ENCODE measurements around the gene WSCD1.

The WSCD1 gene

GRCh38 chr17:6070913-6071511 lies 833 bp downstream of the WSCD1 start:
- TF ChIP-seq ZFP30 (CRISPR knock-in tag; IDR thresholded peaks at IDR 0.05), result no peak
- no peak for TF ChIP-seq CSRNP3 (CRISPR knock-in tag; IDR thresholded peaks at IDR 0.05)
- no peak for TF ChIP-seq TOX (CRISPR knock-in tag; IDR thresholded peaks at IDR 0.05; ENCODE audit: borderline replicate concordance)
- TF ChIP-seq TSHZ2 (CRISPR knock-in tag; IDR thresholded peaks at IDR 0.05), result no peak
- TF ChIP-seq ZFP3 (CRISPR knock-in tag; IDR thresholded peaks at IDR 0.05), result no peak
- no peak for TF ChIP-seq RARB (CRISPR knock-in tag; IDR thresholded peaks at IDR 0.05)
- TF ChIP-seq TCF4 (CRISPR knock-in tag; IDR thresholded peaks at IDR 0.05; ENCODE audit: borderline replicate concordance), result no peak
- TF ChIP-seq OSR1 (CRISPR knock-in tag; IDR thresholded peaks at IDR 0.05), result no peak
- no peak for TF ChIP-seq ISL1 (CRISPR knock-in tag; IDR thresholded peaks at IDR 0.05)
- no peak for ATAC-seq

GRCh38 chr17:6071528-6072065 lies 1.4 kb downstream of the WSCD1 start:
- no peak for TF ChIP-seq PATZ1 (CRISPR knock-in tag; IDR thresholded peaks at IDR 0.05; ENCODE audit: borderline replicate concordance)
- no peak for TF ChIP-seq ZC3H10 (CRISPR knock-in tag; IDR thresholded peaks at IDR 0.05)
- no peak for TF ChIP-seq TCF4 (CRISPR knock-in tag; IDR thresholded peaks at IDR 0.05; ENCODE audit: borderline replicate concordance)
- no peak for TF ChIP-seq OSR1 (CRISPR knock-in tag; IDR thresholded peaks at IDR 0.05)
- TF ChIP-seq CSRNP3 (CRISPR knock-in tag; IDR thresholded peaks at IDR 0.05), result no peak
- no peak for TF ChIP-seq ARNTL (CRISPR knock-in tag; IDR thresholded peaks at IDR 0.05; ENCODE audit: borderline replicate concordance, low read depth)
- no peak for TF ChIP-seq CSDC2 (CRISPR knock-in tag; IDR thresholded peaks at IDR 0.05)
- TF ChIP-seq POU6F1 (CRISPR knock-in tag; IDR thresholded peaks at IDR 0.05; ENCODE audit: borderline replicate concordance, low read depth), result no peak
- no peak for TF ChIP-seq ZNF565 (CRISPR knock-in tag; conservative IDR thresholded peaks at IDR 0.05; ENCODE audit: low read depth)
- no peak for TF ChIP-seq PPARA (CRISPR knock-in tag; IDR thresholded peaks at IDR 0.05; ENCODE audit: borderline replicate concordance)
- TF ChIP-seq SNAI2 (CRISPR knock-in tag; IDR thresholded peaks at IDR 0.05), result no peak
- no peak for TF ChIP-seq ESRRG (CRISPR knock-in tag; IDR thresholded peaks at IDR 0.05)
- no peak for ATAC-seq

GRCh38 chr17:6072157-6072556 lies 2.0 kb downstream of the WSCD1 start:
- no peak for TF ChIP-seq ARNTL (CRISPR knock-in tag; IDR thresholded peaks at IDR 0.05; ENCODE audit: borderline replicate concordance, low read depth)

GRCh38 chr17:6072611-6073010 lies 2.4 kb downstream of the WSCD1 start:
- no peak for TF ChIP-seq ZNF8 (CRISPR knock-in tag; IDR thresholded peaks at IDR 0.05)
- no peak for ATAC-seq

More at GRCh38 chr17:6072157-6072556, 2.0 kb downstream of the WSCD1 start:
- ATAC-seq, result no peak
